Adipocyte (in vitro differentiated cells): ENCODE data around the gene FIZ1.

Source experiments
- DNase-seq: peaks from one replicate; pipeline ENCODE4 v3.0.0-alpha.2; 2015; ENCODE audit warnings: low read depth
- H3K27me3 ChIP-seq: replicated peaks from 2 replicates; pipeline ENCODE4 v1.7.0; 2013; ENCODE audit warnings: mild to moderate bottlenecking, low read length, moderate library complexity; ENCODE audit not compliant: control insufficient read depth, insufficient read depth
- H3K36me3 ChIP-seq: 2 replicates; pipeline ENCODE4 v1.7.0; 2013; ENCODE audit warnings: low read length, mild to moderate bottlenecking, moderate library complexity; ENCODE audit not compliant: control insufficient read depth, insufficient read depth, severe bottlenecking
- H3K4me1 ChIP-seq: 2 replicates; pipeline ENCODE4 v1.7.0; 2013; ENCODE audit warnings: mild to moderate bottlenecking, low read length, moderate library complexity; ENCODE audit not compliant: control insufficient read depth, insufficient read depth
- H3K4me3 ChIP-seq: 2 replicates; pipeline ENCODE4 v1.7.0; 2013; ENCODE audit warnings: mild to moderate bottlenecking, low read length, moderate library complexity
- H3K9ac ChIP-seq: 2 replicates; pipeline ENCODE4 v1.7.0; 2013; ENCODE audit warnings: mild to moderate bottlenecking, low read length, moderate library complexity
- H3K9me3 ChIP-seq: 2 replicates; pipeline ENCODE4 v1.7.0; 2013; ENCODE audit warnings: mild to moderate bottlenecking, low read length, moderate library complexity; ENCODE audit not compliant: control insufficient read depth

FIZ1 gene

DNA sequence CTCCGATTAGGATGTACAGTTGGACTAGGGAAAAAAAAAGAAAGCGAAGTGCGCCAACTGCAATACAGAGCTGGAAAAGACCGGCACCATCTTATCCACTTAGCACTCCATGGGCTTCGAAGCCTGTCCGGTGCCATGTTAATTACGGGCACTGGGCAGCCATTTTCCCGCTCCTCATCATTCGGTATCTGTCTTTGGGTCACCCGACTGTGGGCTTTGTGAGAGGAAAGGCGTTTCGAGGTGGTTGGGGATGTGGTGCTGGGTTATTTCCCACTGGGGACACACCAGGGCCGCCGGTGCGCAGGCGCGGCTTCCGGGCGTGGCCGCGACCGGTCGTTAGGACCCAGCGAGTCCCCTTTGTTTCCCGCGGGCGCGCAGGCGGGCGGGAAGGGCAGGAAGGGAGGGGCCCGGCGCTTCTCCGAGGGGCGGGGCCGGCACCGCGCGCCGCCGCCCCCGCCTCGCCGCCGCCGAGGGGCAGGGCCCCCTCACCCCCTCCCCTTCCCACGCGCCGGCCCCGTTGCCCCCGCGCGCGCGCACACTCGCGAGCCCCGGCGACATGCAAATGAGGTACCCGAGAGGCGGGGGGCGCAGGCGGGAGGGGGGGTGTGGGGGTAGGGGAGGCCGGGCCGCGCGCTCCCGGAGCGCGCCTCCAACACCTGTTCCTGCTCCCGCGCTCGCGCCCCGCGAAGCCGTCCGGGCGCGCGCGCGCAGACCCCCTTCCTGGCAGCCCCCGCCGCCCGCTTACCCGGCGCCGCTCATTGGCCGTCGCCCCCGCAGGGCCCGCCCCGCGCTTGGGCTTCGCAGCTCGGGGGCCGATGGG is 735 bp upstream of the FIZ1 start, which contains the start of gene ZNF524:
TSS of gene ZNF524 (plus strand) at position 447 of the 820 bp plus-strand sequence. CDS start 1,825 bp downstream, outside the sequence.
- peaks cover 14% of the 10 kb centered on the region for H3K36me3 ChIP-seq
- peak within 1 kb of the TSS; percentile 98 for H3K4me3 ChIP-seq
- H3K27me3 ChIP-seq, result no peaks in the 10 kb centered on the region
- DNase-seq, result peak; percentile 92
- H3K9ac ChIP-seq, result peak within 1 kb of the TSS; percentile 99
- H3K9me3 ChIP-seq, result no peaks in the 10 kb centered on the region
- peaks cover 15% of the 10 kb centered on the region for H3K4me1 ChIP-seq

DNA sequence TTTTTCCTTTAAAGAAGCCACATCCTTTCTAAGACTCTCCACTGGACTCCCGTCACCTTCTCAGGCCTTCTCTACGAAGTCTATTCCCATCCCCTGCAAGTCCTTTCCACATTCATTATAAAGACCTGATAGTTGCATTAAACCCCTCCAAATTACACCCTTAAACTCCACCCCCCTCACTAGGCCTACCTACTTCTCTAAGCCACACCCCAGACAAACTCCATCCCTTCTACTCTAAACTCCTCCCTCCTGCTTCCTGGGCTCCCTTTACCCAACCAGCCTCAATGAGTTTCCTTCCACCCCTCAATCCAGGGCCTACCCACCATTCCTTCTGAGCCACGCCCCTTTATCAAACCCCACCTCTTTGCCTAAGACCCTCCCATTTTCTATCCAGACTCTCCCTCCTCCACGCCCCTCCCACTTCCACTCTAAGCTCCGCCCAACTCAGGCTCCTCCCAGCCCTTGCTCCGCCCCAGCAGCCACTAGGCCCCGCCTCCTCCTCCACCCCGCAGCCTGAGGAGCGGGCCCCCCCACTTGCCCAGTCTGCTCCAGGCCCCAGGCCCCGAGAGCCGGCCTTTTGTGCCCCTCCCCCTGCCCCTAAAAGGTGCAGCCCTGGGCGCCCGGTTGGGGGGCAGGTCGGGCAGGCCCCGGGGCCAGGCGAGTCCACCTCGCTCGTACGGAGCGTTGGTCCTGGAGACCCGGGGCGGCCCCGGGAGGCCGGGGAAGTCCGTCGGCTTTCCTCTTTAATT is 424 bp downstream of the FIZ1 start:
- Histone ChIP-seq H3K27me3 (no peaks in the 10 kb centered on the region), H3K9ac (peak overlapping the region; percentile 99), H3K9me3 (no peaks in the 10 kb centered on the region), H3K36me3 (peaks cover 20% of the 10 kb centered on the region), H3K4me3 (peak overlapping the region; percentile 98), H3K4me1 (peaks cover 8% of the 10 kb centered on the region)
- DNase-seq, result peak; percentile 98

DNA sequence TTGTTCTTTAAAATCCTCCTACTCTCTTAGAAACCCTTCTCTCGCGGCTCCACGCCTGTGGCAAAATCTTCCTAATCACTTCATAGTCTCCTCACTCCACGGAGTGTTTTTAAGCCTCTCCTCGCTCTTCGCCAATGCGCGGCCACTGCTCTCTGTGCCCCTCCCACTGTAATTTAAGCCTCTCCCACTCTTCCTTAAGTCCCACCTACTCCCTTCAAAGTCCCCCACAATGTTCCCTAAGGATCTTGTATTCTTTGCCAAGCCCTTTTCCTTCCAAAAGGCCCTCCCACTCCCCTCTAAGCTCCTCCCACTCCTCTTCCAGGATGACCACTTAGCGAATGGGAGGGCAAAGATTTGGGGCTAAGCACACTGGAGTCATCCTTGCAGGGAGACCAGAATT is 1.3 kb downstream of the FIZ1 start:
- H3K4me3 ChIP-seq, result no peak overlapping the region
- H3K27me3 ChIP-seq, result no peaks in the 10 kb centered on the region
- H3K4me1 ChIP-seq, result peaks cover 8% of the 10 kb centered on the region
- no peak overlapping the region for H3K9ac ChIP-seq
- no peaks in the 10 kb centered on the region for H3K9me3 ChIP-seq
- H3K36me3 ChIP-seq, result peaks cover 20% of the 10 kb centered on the region
- no peak for DNase-seq

DNA sequence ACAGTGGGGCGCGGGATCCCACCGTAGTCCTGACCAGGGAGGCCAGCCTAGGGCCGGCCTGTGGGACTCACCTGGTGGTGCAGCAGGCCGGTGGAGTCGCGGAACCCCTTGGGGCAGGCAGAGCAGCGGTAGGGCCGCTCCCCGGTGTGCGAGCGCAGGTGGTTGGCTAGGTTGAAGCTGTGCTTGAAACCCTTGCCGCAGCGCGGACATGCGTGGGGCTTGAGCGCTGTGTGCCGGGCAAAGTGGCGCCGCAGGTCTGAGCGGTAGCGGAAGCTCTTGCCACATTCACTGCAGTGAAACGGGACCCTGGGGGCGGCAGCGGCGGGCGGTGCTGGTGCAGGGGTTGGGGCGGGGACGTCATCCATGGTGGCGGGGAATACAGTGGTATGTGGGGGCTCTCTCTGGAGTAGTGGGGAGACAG is 1.8 kb downstream of the FIZ1 start:
- H3K4me1 ChIP-seq, result peaks cover 8% of the 10 kb centered on the region
- no peak overlapping the region for H3K4me3 ChIP-seq
- no peaks in the 10 kb centered on the region for H3K9me3 ChIP-seq
- no peaks in the 10 kb centered on the region for H3K27me3 ChIP-seq
- DNase-seq, result no peak
- H3K9ac ChIP-seq, result no peak overlapping the region
- H3K36me3 ChIP-seq, result peaks cover 20% of the 10 kb centered on the region

DNA sequence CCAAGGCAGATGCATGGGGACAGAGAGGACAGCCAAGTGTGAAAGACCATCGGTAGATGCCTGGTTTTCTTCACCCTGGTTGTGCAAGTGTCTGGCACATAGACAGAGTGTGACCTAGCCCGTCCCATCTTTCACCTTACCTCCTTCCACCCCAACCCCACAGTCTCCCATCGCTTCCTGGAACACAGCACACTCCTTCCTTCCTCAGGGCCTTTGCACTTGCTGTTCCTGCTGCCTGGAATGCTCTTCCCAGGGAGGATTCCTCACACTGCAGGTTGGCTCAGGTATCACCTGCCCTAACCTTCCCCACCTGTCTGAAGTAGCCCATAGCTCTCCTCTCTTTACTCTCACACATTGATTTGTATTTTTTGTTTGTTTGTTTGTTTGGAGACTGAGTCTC is 3.0 kb downstream of the FIZ1 start:
- H3K27me3 ChIP-seq, result no peaks in the 10 kb centered on the region
- no peak overlapping the region for H3K4me3 ChIP-seq
- no peak for DNase-seq
- H3K9me3 ChIP-seq, result no peaks in the 10 kb centered on the region
- peaks cover 20% of the 10 kb centered on the region for H3K36me3 ChIP-seq
- no peak overlapping the region for H3K9ac ChIP-seq
- H3K4me1 ChIP-seq, result peaks cover 7% of the 10 kb centered on the region

DNA sequence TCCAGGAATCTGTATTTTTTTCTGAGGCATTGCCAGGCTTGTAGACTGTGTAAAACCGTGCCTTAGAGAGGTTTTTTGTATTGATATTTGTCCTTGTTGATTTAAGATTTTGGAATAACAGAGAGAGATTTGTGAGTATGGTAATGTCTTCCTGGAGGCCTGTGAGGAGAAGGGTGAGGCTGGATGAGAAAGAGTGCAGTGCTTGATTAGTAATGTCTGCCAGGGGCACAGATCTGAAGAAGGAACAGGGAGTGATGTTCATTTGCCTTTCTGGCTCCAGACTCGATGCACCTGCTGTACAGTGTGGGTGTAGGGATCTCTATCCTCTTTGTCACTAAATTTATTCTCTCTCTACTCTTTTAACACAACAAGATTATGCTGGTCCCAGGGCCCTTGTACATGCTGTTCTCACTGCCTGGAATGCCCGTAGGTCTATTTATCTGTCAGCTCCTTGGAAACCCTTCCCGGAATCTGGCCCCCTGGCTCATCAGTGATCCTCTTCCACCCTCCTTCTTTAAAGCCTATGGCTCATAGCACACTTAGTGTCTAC is 4.2 kb downstream of the FIZ1 start:
- H3K36me3 ChIP-seq, result peaks cover 20% of the 10 kb centered on the region

GRCh38 chr19:55593096-55593772 is 6.1 kb downstream of the FIZ1 start:
- H3K4me3 ChIP-seq, result no peak overlapping the region
- H3K27me3 ChIP-seq, result no peaks in the 10 kb centered on the region
- H3K9me3 ChIP-seq, result no peaks in the 10 kb centered on the region
- H3K4me1 ChIP-seq, result no peaks in the 10 kb centered on the region
- no peak for DNase-seq
- no peak overlapping the region for H3K9ac ChIP-seq
- H3K36me3 ChIP-seq, result peaks cover 20% of the 10 kb centered on the region

More for the DNA sequence above, 4.2 kb downstream of the FIZ1 start:
- no peak overlapping the region for H3K9ac ChIP-seq
- no peaks in the 10 kb centered on the region for H3K27me3 ChIP-seq
- H3K4me1 ChIP-seq, result no peaks in the 10 kb centered on the region
- H3K9me3 ChIP-seq, result no peaks in the 10 kb centered on the region
- DNase-seq, result no peak
- H3K4me3 ChIP-seq, result no peak overlapping the region

DNA sequence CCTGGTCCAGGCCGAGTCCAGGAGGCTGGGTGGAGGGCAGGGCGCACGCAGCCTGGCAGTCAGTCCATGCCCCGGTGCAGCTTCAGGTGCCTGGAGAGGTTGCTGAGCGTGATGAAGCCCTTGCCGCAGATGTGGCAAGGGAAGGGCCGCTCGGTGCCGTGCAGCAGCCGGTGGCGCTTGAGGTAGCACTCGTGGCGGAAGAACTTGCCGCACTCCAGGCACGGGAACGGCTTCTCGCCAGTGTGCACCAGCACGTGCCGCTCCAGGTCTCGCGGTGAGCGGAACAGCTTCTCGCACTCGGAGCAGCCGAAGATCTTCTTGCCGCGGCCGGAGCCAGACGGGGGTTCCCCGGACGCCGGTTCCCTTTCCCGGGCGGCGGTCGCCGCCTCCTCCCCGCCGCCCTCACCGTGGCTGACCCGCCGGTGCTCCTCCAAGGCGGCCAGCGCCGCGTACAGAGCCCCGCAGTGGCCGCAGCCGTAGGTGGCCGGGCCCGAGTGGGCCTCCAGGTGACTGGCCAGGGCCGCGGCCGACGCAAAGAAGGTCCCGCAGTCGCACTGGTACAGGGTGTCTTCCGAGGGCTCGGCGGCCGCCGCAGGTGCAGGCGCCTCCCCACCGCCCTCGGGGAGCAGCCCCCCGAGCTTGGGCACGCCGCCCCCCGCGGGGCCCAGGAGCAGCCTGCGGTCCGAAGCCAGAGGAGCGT is 6.8 kb downstream of the FIZ1 start:
- Histone ChIP-seq H3K4me3 (no peak overlapping the region), H3K4me1 (peaks cover under 1% of the 10 kb centered on the region), H3K9me3 (no peaks in the 10 kb centered on the region), H3K36me3 (peaks cover 20% of the 10 kb centered on the region), H3K9ac (no peak overlapping the region), H3K27me3 (no peaks in the 10 kb centered on the region)
- no peak for DNase-seq

DNA sequence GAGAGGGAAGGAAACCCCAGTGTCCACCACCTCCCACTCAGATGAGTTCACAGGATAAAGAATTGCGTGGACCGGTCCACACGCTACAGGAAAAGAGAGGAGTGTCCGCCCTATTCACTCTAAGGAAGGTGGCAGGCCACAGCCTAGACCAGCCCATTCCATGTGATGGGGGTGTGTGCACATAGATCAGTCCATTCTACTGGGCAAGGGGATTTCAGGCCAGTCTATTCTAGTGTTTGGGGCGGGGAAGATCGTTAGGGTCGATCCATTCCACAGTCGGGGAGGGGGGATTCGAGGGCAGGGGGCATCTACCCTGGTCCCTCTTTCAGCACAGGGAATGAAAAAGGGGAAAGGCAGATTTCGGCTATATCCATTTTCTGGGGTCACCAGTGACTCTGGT is 7.8 kb downstream of the FIZ1 start:
- Histone ChIP-seq H3K9ac (no peak overlapping the region), H3K9me3 (no peaks in the 10 kb centered on the region), H3K4me1 (peaks cover 10% of the 10 kb centered on the region), H3K4me3 (no peak overlapping the region), H3K27me3 (no peaks in the 10 kb centered on the region), H3K36me3 (peaks cover 20% of the 10 kb centered on the region)
- DNase-seq, result no peak

DNA sequence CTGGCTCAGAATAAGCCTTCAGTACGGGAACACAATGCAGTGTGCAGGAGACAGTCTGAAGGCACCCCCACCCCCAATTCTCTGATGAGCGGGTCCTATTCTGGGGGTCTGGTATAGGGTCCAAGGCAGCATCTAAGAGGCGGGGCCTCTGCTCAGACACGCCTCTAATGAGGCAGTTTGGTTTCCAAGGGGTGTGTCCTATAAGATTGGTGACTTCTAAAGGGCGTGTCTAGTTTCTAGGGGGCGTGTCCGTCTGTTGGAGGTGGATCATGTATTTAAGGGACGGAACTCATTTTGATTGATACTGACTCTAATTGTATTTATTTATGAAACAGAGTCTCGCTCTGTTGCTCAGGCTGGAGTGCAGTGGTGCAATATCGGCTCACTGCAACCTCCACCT is 8.7 kb downstream of the FIZ1 start:
- H3K4me3 ChIP-seq, result no peak overlapping the region
- peak; percentile 12 for DNase-seq

More for the DNA sequence above, 8.7 kb downstream of the FIZ1 start:
- Histone ChIP-seq H3K9ac (no peak overlapping the region), H3K36me3 (peaks cover 11% of the 10 kb centered on the region), H3K4me1 (peaks cover 14% of the 10 kb centered on the region), H3K27me3 (no peaks in the 10 kb centered on the region), H3K9me3 (no peaks in the 10 kb centered on the region)
